ENCODE data around the gene ABCC4. TPM values are rescaled to one million over a fixed set of nuclear protein-coding genes. Genes with fewer than 3 reads are reported as not detected.

The ABCC4 gene
- total and polyA plus RNA-seq, 9 of the 15 experiments (the other 6 are each of a cell fraction or from before 2014, with no cell fraction given) = 9.4 to 46.1 (median 25.4) TPM

DNA sequence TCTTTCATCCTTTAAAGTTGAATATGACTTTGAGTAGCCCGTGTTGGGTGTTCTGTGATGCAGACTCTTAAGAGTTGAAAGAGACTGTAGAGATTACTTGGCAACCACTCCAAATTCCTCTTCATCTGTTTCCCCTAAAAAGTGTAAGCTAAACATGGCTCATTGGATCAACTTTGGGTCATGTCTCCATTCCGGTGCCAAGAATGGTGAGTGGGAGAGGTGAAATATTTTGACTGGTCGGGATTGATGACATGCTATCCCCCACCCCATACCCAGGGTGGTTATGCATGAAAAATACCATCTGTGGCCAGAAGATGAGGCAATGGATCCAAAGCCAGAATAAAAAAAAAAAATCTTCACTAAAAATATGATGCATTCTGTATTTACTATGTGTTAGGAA lies 307.6 kb downstream of the ABCC4 start:
- H3K9me1 ChIP-seq (ENCODE audit: control insufficient read depth, insufficient read depth, low read length) = no peaks in the 10 kb centered on the region
- no peak overlapping the region for H3K4me2 ChIP-seq (ENCODE audit: insufficient read depth, low read length)
- ATAC-seq (no peak), DNase-seq (ENCODE audit: extremely low read depth in 1 of 4, low spot score in 3 of 4) (no peak), FAIRE-seq (no peak)
- H3K36me3 ChIP-seq (ENCODE audit: control insufficient read depth, insufficient read depth, low read length) = no peaks in the 10 kb centered on the region
- in situ Hi-C loops (cut with MboI) = no loop called here
- no peaks in the 10 kb centered on the region for H3K4me1 ChIP-seq (replicated peaks in 1 of 2; ENCODE audit: control insufficient read depth in 2 of 2, insufficient read depth in 2 of 2, low read length in 2 of 2)
- no peak overlapping the region for H3K27ac ChIP-seq (ENCODE audit: extremely low read depth, low read depth, low read length)
- no peaks in the 10 kb centered on the region for H4K20me1 ChIP-seq (replicated peaks; ENCODE audit: control insufficient read depth, insufficient read depth, low read length)
- 0% methylated on average over 3 of the region's 3 CpGs for WGBS (ENCODE audit: insufficient coverage, low coverage, missing lambda C conversion rate)
- H2AFZ ChIP-seq (ENCODE audit: low read depth, low read length) = no peak overlapping the region
- H3K9ac ChIP-seq (ENCODE audit: insufficient read depth in 1 of 2, low read depth in 2 of 2, low read length in 2 of 2) = no peak overlapping the region
- ChIA-PET POLR2A (no interaction called here), CTCF (ENCODE audit: low intra/inter-chr PET ratio) (no interaction called here)
- H3K27me3 ChIP-seq (ENCODE audit: control insufficient read depth in 2 of 2, insufficient read depth in 2 of 2, low read length in 2 of 2) = no peaks in the 10 kb centered on the region; a peak in 1 of 5 replicates
- no peak for TF ChIP-seq MYBL2 (IDR thresholded peaks at IDR 0.05; ENCODE audit: low read depth)
- TF ChIP-seq MYBL2 (CRISPR knock-in tag; IDR thresholded peaks at IDR 0.05; ENCODE audit: borderline replicate concordance) = no peak
- TF ChIP-seq, protein P1, sequence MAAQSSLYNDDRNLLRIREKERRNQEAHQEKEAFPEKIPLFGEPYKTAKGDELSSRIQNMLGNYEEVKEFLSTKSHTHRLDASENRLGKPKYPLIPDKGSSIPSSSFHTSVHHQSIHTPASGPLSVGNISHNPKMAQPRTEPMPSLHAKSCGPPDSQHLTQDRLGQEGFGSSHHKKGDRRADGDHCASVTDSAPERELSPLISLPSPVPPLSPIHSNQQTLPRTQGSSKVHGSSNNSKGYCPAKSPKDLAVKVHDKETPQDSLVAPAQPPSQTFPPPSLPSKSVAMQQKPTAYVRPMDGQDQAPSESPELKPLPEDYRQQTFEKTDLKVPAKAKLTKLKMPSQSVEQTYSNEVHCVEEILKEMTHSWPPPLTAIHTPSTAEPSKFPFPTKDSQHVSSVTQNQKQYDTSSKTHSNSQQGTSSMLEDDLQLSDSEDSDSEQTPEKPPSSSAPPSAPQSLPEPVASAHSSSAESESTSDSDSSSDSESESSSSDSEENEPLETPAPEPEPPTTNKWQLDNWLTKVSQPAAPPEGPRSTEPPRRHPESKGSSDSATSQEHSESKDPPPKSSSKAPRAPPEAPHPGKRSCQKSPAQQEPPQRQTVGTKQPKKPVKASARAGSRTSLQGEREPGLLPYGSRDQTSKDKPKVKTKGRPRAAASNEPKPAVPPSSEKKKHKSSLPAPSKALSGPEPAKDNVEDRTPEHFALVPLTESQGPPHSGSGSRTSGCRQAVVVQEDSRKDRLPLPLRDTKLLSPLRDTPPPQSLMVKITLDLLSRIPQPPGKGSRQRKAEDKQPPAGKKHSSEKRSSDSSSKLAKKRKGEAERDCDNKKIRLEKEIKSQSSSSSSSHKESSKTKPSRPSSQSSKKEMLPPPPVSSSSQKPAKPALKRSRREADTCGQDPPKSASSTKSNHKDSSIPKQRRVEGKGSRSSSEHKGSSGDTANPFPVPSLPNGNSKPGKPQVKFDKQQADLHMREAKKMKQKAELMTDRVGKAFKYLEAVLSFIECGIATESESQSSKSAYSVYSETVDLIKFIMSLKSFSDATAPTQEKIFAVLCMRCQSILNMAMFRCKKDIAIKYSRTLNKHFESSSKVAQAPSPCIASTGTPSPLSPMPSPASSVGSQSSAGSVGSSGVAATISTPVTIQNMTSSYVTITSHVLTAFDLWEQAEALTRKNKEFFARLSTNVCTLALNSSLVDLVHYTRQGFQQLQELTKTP (IDR thresholded peaks at IDR 0.05; ENCODE audit: low read depth in 1 of 2, partially characterized antibody in 2 of 2) = no peak
- TF ChIP-seq, protein P2, sequence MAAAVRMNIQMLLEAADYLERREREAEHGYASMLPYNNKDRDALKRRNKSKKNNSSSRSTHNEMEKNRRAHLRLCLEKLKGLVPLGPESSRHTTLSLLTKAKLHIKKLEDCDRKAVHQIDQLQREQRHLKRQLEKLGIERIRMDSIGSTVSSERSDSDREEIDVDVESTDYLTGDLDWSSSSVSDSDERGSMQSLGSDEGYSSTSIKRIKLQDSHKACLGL (CRISPR knock-in tag; IDR thresholded peaks at IDR 0.05; ENCODE audit: borderline replicate concordance, poor library complexity, severe bottlenecking) = no peak
- TF ChIP-seq, protein P3, sequence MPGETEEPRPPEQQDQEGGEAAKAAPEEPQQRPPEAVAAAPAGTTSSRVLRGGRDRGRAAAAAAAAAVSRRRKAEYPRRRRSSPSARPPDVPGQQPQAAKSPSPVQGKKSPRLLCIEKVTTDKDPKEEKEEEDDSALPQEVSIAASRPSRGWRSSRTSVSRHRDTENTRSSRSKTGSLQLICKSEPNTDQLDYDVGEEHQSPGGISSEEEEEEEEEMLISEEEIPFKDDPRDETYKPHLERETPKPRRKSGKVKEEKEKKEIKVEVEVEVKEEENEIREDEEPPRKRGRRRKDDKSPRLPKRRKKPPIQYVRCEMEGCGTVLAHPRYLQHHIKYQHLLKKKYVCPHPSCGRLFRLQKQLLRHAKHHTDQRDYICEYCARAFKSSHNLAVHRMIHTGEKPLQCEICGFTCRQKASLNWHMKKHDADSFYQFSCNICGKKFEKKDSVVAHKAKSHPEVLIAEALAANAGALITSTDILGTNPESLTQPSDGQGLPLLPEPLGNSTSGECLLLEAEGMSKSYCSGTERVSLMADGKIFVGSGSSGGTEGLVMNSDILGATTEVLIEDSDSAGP (CRISPR knock-in tag; IDR thresholded peaks at IDR 0.05) = no peak
- TF ChIP-seq, protein P4, sequence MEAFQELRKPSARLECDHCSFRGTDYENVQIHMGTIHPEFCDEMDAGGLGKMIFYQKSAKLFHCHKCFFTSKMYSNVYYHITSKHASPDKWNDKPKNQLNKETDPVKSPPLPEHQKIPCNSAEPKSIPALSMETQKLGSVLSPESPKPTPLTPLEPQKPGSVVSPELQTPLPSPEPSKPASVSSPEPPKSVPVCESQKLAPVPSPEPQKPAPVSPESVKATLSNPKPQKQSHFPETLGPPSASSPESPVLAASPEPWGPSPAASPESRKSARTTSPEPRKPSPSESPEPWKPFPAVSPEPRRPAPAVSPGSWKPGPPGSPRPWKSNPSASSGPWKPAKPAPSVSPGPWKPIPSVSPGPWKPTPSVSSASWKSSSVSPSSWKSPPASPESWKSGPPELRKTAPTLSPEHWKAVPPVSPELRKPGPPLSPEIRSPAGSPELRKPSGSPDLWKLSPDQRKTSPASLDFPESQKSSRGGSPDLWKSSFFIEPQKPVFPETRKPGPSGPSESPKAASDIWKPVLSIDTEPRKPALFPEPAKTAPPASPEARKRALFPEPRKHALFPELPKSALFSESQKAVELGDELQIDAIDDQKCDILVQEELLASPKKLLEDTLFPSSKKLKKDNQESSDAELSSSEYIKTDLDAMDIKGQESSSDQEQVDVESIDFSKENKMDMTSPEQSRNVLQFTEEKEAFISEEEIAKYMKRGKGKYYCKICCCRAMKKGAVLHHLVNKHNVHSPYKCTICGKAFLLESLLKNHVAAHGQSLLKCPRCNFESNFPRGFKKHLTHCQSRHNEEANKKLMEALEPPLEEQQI (IDR thresholded peaks at IDR 0.05) = no peak
- TF ChIP-seq, protein P5, sequence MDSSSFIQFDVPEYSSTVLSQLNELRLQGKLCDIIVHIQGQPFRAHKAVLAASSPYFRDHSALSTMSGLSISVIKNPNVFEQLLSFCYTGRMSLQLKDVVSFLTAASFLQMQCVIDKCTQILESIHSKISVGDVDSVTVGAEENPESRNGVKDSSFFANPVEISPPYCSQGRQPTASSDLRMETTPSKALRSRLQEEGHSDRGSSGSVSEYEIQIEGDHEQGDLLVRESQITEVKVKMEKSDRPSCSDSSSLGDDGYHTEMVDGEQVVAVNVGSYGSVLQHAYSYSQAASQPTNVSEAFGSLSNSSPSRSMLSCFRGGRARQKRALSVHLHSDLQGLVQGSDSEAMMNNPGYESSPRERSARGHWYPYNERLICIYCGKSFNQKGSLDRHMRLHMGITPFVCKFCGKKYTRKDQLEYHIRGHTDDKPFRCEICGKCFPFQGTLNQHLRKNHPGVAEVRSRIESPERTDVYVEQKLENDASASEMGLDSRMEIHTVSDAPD (CRISPR knock-in tag; IDR thresholded peaks at IDR 0.05) = no peak
- no peak for TF ChIP-seq RUNX1 (IDR thresholded peaks at IDR 0.05; ENCODE audit: low read depth)
- TF ChIP-seq TBP (optimal IDR thresholded peaks at IDR 0.05; ENCODE audit: low read depth, low read length) = no peak
- TF ChIP-seq RBM17 (IDR thresholded peaks at IDR 0.05; ENCODE audit: borderline replicate concordance, low read depth, low read length) = no peak
- no peak for TF ChIP-seq ZEB2 (IDR thresholded peaks at IDR 0.05)
- no peak for TF ChIP-seq ZNF707 (CRISPR knock-in tag; conservative IDR thresholded peaks at IDR 0.05)
- BruUV-seq (replicated peaks) = no TSS peak
- H3K9me3 ChIP-seq (replicated peaks; ENCODE audit: control insufficient read depth, insufficient read depth, low read depth, low read length) = no peaks in the 10 kb centered on the region
- intact Hi-C loops (cut with micrococcal nuclease) = no loop called here
- H3K4me3 ChIP-seq = no peak overlapping the region
- no peaks in the 10 kb centered on the region for H3K79me2 ChIP-seq (ENCODE audit: control insufficient read depth, insufficient read depth, low read length)

Data from K562 (cell line).